ENCODE measurements around the gene PAIP2B.
"Not testable (repeated sequence)": the region's sequence is repeated elsewhere in the genome, so short reads cannot be mapped to it uniquely, and the experiment has no call there.

Gene PAIP2B, protein sequence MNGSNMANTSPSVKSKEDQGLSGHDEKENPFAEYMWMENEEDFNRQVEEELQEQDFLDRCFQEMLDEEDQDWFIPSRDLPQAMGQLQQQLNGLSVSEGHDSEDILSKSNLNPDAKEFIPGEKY

DNA sequence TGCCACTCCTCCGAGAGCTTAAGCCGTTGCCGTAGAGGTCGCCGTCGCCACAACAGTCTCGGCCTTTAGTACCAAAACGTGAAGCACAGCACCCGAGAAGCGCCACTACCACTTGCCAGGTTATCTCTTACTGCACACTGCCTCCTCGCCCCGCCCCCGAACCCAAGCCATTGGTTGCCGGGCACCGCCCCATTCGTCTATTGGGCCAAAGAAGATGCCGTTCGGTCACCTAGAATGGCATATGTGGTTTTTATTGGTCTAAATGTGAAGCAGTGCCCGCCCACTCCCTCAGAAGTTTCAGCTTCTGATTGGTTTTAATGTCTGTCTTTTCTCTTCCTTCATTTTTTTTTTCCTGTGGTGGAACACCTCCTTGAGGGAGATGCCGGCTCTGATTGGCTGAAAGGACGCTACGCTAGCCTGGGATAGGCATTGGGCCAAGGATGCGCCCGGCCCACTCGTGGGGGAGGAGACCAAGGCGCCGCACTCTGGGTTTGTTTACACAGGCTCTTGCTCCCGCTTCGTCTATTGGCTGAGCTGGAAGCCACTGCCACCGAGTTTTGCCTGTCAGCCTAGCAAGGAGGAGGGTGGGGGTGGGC, at the start of gene PAIP2B:
Gene PAIP2B (minus strand): TSS at position 139 of the 596 bp plus-strand sequence. CDS start 24,514 bp downstream, outside the sequence.
- peak; percentile 99 for DNase-seq

DNA sequence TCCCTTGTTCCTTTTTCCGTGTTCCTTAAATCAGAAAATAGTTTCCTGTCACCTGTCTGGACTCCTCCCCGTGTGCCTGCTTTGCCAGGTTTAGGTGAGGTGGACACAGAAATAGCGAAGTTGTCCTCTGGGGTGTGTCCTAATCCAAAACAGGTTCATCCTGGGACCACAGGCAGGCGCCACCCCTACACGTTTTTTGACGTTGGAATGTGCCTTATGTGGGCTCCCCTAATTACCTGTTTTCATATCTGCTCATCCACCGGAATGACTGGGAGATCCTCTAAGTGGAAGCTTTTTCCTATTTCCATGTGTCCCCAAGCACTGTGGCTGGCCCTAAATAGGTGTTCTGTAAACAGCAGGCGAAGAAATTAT, 49.0 kb upstream of the PAIP2B start:
- no peak for DNase-seq

DNA sequence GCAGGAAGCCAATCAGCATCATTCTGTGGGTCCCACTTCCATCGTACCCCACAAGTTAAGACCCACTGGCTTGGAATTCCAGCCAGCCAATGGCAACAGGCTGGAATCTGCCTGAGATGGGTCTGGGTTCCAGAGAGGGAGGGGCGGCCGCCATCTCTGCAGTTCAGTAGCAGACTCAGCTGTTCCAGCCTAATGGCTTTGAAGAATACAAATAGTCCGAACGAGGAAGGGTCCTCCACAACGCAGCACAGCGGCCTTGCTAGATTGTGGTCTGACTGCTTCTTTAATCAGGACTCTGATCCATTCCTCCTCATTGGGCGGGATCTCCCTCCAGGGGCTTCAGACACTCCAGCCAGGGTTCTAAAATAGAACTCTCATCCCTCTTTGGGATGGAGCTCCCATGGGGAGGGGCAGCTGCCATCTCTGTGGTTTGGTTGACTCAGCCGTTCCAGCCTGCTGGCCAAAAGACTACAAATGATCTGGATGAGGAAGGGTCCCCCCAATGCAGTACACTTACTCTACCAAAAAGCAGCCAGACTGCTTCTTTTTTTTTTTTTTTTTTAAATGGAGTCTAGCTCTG, 42.7 kb upstream of the PAIP2B start:
- no peak for DNase-seq

DNA sequence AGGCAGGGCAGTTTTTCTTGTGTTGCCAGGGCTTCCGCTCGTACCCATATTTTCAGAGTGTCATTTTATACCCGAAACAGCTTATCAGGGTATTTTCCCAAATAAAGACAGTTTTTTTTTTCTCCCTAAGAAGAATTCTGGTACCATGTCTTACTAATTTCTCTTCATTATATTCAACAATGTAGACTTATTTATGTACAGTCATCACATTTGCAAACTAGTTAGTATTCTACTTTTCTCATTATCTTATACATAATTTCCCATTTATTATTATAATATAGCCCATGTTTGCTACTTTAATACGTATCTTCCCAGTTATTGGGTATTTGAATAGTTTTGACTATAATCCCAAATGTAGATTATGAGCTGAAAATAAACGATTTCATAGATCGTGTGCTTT, 36.5 kb upstream of the PAIP2B start:
- DNase-seq, result no peak

DNA sequence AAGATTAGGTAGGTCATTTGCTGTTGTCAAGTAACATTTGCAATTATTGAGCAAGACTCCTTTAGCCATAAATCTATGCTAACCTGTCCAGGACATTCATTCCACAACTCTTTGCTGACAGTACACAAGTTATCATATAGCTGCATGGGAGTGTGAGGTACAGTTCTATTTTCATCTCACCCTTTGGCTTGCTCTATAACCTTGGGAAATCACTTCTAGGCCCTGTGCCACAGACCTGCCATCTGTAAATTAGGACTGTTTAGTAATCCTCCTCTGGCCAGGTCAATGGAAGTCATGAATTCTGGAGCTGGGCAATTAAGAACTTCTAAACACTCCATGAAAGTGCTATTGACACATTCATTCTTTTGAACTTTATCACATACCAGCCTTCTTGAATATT, 34.6 kb upstream of the PAIP2B start:
- no peak for DNase-seq

DNA sequence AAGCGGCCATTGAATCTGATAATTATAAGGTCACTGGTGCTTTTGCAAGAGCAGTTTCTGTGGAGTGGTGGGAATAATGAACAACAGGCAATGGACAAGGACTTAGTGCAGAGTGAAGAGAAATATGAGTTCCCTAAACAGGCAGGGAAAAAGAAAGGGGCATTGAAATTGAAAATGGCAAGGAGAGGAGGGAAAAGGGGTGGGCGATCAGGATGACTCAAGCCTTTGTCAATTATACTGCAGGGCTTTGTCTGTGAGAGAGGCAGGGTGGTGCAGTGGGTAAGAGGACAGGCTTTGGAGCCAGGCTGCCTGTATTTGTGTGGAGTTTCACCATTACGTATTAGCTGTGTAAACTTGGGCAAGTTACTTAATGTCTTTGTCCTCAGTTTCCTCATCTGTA, 29.5 kb upstream of the PAIP2B start:
- no peak for DNase-seq

DNA sequence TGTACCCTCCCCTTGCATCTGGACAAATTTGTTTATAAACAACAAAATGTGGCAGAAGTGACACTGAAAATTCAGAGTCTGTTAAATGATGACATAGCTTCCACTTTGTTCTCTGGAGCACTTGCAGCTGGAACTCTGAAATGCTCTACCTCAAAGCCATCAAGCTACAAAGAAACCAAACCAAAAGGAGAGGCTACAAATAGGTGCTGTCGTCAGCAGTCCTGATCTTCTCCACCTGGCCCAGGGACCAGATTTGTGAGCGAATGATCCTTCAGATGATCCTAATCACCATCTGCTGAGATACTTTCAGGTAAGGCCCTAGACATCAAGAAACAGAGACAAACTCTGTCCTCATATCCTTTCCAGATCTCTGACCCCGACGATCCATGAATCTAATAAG, 27.9 kb upstream of the PAIP2B start:
- DNase-seq, result no peak

DNA sequence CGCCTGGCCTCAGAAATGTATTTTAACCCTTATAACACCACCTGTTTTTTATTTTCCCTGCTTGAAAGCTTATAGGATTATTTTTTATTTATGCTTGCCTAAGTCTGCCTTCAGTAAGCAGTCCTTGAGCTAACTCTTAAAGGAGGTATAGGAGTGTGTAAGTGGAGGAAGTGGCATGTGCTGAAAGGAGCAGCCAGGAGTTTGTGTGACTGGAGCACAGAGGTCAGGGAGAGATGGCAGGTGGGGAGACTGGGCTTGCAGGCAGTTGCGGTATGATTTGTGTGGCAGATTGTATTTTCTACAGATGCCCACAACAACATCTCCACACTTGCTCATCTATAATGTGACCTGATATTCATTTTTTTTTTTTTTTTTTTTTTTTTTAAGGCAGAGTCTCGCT, 27.2 kb upstream of the PAIP2B start:
- DNase-seq, result no peak

DNA sequence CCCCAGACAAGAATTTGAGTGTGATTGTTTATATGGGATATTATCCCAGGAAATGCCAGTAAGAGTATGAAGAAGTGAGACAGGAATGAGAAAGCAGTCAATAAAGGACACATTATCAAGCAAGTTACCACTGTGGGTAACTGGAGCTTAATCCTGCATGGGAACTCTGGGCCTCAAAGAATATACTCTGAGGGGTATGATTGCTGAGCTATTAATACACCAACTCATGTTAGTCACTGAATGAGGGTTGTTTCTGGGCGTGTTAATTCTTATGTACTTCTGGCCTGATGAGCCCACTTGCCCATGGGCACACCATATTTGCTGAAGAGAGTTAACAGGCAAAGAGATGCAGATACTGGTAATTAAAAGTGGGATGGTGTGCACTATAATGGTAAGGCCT, 26.6 kb upstream of the PAIP2B start:
- DNase-seq, result no peak

DNA sequence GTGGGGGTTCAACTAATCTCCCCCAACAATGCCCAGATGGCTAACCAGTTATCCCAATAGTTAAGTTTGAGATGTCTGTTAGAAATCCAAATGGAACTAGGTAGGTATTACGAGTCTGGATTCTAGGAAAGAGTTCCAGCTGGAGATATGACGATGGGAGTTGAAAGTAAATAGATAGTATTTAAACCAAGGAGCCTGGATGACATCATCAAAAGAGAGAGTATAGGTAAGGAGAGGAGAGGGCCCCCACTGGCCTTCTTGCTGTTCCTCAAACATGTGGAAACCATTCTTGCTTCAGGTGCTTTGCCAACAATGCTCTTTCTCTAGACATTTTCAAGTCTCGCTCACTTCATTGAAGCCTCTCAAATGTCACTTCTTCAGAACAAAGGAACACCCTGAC, 26.0 kb upstream of the PAIP2B start:
- DNase-seq, result no peak

DNA sequence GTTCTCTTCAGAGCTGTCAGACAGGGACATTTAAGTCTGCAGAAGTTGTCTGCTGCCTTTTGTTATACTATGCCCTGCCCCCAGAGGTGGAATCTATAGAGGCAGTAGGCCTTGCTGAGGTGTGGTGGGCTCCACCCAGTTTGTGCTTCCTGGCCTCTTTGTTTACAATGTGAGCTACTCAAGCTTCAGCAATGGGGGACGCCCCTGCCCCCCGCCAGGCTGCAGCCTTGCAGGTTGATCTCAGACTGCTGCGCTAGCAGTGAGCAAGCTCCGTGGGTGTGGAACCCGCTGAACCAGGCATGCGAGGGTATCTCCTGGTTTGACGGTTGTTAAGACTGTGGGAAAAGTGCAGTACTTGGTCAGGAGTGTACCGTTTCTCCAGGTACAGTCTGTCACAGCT, 24.0 kb upstream of the PAIP2B start:
- no peak for DNase-seq

DNA sequence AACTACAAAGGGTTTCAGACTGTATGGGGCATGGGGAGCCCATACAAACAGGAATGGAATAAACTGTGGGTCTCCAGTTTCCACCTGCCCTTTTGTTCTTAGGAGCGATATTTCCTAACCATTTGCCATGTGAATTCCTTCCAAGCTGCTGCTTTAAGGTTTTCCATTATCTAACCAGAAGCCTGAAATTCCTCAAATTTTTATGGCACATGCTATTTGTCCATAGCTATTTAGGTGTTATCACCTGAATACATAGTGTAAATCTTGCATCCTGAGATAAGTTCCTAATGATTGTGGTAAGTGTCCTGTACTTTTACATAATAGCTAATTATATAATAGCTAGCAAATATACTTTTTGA, 17.4 kb upstream of the PAIP2B start:
- DNase-seq, result no peak

DNA sequence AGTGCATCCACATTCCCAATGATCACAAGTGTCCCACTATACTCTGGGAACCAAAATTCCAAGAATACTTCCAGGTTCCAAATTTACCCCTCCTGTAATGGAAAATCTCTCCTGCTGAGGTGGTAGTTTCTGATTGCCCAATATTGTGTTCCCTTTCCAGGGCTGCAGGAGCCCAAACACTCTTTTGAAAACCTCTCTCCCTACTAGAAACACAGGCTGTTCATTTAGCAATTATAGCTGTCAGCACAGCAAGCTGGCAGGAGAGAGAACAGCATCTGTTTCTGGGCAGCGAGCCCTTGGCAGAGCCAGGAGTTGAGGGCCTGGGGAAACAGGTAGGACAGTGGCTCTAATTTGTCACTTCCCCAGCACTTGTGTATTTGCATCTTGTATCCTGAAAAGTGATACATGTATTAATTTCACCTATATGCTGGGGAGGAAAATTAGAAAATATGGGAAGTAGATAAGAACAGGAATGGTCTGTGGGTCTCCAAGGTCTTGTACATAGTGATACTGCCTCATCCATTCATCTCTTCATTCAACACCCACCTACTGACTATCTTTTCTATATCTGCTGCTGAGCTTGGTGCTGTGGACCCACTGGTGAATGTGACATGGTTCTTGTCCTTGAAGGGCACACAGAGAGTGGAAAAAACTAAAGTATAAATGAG, 16.9 kb upstream of the PAIP2B start:
- DNase-seq, result no peak

DNA sequence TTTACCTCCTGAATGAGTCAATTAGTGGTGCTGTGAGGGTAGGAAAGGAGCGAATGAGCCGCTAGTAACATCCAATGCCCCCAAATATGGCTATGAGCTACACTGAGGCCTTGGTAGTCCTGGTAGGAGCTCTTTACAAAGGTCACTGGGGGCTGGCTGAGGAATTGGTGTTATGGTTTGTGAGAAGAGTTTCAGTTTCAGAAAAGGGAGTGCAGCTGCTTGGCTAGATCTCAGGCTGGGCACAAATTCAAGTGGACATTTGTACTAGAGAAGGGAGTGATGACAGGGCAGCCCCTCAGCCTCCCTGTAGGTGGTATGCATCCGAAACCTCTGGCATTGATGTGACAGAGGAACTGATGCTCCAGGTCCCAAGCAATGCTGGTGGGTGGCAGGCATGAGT, 13.9 kb upstream of the PAIP2B start:
- DNase-seq, result no peak

DNA sequence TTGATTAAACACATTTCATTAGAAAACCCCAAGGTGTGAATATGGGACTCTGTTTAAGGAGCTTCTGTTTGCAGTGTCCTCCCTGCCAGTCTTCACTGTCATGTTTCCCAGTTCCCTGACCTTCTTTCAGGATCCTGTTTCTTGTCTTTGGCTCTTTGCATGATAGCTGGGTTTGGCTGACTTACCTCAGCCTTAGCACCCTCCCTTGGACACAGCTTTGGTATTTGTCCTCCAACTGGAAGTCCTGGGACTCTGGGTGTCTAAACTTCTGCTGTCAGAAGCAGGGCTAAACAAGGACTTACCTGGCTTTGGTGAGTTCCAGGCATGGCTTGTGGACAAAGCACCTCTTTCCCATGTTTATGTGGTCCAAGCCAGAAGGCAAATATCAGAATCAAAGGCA, 11.2 kb upstream of the PAIP2B start:
- no peak for DNase-seq

DNA sequence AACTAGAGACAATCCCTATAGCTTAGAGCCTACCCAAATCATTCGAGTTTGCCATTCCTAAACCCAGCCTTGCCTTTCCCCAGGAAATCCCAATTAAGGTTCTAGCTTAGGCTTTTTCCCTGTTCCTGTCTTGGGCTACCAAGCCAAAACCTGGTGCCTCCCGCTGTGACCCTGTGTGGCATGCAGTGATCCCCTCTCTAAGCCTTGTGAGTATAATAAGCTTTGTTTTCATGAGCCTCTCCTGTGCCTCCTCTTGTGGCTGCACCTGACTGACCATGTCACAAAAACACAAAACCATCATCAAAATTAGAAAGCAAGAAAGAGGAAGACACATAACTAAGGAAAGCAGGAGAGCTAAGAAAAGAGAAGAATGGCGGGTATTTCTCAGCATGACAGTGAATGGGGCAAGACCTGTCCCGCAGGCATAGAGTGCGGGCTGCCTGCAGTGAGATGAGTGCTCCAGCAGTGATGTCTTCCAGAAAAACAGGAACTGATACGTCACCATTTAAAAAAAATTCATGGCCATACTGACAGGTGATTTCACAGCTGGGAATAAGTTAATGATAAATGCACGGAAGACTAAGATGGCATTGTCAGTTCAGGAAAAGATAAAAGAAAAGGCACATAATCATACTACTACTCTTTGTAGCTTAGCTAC, 9.2 kb upstream of the PAIP2B start:
- DNase-seq, result no peak

DNA sequence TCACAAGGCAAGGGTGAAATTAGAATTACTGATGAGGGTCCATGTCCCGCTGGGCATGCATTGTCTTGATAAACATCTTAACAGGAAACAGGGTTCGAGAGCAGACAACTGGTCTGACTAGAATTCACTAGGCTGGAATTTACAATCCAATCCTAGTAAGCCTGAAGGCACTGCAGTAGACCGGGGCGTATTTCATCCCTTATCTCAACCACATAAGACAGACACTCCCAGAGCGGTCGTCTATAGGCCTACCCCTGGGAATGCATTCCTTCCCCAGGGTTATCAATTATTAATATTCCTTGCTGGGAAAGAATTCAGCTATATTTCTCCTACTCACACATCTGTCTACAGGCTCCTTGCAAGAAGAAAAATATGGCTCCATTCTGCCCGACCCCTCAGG, 6.2 kb upstream of the PAIP2B start:
- DNase-seq, result not testable (repeated sequence)

DNA sequence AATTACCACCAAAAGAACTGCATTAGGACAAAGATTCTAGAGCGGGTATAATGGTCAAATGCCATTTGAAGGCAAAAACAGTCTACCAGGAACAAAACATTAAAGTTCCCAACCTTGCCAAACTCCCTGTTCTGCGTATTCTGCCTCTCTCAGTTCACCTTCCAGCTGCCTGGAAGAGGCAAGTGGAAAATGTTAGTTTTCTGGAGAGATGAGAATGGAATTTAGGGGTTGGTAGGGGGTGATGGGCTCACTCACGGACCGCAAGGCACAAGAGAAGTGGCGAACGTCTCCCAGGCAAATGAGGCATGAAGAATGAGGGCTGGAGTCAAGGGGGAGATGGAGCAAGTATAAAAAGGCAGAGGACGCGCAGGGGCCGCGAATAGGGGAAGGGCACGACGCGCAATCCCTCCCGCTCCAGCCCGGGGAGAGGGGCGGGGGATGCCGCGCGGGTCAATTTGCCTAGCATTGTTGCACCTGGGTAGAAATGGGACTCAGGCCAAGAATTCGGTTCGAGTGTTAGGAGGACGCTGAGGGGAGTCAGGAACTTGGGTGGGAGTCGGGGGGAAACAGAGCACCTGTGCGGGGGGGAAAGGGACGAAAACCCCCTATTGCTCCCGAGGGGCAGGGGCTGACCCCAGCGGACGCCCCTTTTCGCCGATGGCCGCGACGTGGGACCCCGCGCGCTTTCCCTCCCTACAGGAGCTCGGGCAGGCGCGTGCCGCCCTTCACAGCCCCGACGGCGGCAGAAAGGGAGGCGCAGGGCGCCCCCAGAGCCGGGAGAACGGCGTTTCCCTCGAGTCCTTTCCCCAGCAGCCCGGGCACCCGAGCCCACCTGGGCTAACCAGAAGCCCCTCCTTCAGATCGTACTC, 573 bp downstream of the PAIP2B start:
- DNase-seq, result peak; percentile 36

DNA sequence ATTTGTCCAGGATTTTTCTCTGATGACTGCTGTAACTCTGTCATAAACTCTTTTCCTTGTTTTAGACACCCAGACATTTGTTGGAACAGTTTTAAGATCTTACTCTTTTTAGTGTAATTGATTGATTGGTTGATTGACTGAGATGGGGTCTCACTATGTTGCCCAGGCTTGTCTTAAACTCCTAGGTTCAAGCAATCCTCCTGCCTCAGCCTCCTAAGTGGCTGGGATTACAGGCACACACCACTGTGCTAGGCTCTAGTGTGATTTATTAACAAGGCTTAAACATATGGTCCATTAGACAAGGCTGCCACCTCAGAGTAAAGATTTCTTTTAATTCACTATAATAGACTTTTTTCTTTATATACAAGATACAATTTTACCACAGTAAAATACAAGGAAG, 2.0 kb downstream of the PAIP2B start:
- DNase-seq, result no peak

DNA sequence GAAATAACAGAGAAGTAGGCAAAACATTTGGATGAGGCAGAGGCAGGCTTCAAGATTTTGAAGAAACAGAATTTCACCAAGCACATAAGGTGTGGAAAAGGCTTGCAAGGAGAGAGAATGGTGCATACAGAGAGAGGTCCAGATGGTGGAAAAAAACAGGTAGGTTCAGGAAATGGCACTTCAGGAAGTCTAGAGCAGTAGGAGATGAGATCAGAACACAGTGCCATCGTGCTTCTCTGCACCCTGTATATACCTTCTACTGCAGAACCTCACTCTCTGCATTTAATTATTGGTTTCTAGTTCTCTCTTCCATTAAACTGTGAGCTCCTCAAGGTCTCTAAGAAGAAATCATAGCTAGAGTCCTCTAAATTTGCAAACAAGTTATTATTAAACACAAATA, 2.4 kb downstream of the PAIP2B start:
- no peak for DNase-seq

DNA sequence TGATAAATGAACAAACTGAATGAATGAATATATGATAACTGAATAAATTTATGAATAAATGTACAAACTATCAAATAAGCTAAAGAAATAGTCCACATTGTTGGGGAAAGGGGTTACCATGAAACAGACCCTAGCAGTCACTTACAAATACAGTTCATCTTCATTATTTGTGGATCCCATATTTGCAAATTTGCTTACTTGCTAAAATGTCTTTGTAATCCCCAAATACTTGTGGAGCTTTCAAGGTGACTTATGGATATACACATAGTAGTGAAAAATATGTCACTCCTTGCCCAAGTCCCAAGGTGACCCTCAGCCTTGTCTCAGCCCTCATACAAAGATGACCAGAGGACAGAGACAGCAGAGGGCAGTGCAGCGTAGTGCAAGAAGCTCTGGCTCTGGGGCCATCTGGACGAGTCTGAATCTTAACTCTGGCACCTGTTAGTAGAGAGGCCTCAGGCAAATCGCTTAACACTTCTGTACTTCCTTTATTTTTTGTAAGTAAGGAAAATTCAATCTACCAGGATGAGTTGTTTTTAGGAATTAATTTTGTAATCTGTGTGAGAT, 3.1 kb downstream of the PAIP2B start:
- no peak for DNase-seq

DNA sequence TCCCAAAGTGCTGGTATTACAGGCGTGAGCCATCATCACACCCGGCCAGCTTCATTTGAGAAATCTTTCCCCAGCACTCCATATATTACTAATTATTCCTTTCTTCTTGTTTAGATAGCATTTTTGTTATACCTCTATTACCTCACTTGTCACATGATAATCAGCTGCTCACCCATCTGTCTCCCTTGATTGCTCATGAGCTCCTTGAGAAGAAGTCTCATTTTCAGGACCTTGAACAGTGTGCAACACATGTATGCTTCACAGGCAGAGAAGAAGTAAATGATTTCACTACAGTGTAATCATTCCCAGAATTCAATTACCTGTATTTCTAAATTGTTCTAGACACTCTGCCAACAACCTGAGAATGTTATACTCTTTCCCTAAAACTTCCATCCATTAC, 6.2 kb downstream of the PAIP2B start:
- DNase-seq, result no peak

DNA sequence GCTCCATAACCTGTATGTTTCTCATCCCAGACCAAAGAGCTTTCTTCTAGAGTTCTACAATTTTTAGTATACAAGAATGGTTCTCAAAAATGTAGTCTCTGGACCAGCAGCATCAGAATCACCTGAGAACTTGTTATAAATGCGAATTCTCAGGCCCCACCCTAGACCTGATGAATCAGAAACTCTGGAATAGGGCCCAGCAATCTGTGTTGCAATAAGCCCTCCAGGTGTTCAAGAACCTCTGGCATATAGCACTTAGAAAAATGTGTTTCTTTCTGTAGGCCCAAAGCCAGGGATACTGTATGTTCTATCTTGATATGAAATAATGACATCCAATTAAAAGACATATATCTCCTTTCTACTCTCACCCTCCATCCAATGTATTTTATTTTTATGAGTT, 10.4 kb downstream of the PAIP2B start:
- no peak for DNase-seq
